ENCODE data around the gene SLC12A8.

The SLC12A8 gene, protein sequence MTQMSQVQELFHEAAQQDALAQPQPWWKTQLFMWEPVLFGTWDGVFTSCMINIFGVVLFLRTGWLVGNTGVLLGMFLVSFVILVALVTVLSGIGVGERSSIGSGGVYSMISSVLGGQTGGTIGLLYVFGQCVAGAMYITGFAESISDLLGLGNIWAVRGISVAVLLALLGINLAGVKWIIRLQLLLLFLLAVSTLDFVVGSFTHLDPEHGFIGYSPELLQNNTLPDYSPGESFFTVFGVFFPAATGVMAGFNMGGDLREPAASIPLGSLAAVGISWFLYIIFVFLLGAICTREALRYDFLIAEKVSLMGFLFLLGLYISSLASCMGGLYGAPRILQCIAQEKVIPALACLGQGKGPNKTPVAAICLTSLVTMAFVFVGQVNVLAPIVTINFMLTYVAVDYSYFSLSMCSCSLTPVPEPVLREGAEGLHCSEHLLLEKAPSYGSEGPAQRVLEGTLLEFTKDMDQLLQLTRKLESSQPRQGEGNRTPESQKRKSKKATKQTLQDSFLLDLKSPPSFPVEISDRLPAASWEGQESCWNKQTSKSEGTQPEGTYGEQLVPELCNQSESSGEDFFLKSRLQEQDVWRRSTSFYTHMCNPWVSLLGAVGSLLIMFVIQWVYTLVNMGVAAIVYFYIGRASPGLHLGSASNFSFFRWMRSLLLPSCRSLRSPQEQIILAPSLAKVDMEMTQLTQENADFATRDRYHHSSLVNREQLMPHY

DNA sequence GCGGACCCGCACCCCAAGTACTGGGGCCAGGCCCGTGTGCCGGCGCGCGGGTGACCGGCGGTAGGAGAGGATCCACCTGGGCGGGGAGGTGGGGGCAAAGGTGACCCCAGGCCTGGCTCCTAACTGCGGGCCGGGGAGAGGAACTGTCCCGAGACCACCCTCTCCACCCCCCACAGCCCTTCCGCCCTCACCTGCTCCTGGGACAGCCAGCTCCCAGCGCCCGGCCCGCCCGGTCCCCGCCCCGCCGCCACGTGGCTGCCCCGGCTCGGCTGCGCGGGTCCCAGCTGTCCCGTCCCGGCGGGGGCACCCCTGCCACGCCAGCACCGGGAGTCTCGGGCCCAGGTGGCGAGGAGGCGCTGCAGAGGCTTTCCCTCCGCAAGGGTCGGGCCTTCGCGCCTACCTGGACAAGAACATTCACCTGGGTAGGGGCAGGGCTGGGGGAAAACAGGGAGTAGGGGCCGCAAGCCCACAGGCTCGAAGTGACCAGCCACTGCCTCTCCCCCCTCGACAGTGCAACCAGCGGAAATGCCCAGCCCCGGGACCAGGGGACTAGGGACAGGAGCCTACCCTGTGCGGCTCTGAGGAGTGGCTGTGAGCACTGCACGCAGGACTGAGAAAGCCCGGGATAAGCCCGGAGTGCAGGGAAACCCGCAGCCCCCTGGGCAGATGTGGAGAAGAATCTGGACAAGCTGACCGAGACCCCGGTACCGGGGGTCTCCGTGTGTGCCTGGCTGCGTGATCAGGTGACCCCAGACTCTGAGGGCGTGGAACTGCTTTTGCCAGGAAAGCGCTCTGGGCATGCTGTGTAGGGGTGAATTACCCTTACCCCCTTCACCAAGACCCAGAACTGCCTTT lies at the start of gene SLC12A8:
TSS of gene SLC12A8 (minus strand) at position 240 of the 855 bp plus-strand sequence. CDS start 1,399 bp downstream, outside the sequence.
- DNase-seq (ENCODE audit: low read depth), result no peak

DNA sequence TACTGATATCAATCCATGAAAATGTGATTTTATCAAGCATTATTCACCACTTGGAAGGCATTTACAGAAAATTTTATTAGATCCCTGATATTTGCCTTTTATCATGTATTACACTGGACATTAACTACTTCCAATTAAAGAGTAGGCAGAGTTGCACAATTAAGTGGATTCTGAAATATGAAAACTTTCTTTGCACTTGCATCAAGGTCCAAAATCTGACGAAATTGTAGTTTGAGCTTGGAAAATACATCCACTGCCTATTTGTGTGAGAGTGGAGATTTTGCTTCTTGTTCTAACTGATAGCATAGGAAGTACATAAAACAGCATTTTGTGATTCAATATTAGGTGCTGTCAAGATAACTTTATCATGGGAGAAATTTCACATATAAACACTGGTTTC lies 49.6 kb upstream of the SLC12A8 start:
- no peak for DNase-seq (ENCODE audit: low read depth)

DNA sequence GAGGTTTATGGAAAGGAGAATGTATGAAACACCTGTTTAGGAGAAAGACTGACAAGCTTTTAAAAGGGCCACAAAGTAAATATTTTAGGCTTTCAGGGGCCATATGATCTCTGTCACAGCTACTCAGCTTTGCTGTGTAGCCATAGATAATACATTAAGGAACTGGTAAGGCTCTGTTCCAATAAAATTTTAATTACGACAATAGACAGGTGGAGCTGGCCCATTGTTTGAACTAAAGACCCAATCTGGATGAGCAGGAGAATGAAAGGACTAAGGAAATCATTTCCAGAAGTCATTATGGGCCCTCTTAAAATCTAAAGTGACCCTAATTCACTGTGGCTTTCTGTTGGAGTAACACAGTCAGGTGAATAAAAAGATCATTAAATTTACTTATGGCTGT lies 48.5 kb upstream of the SLC12A8 start:
- DNase-seq (ENCODE audit: low read depth), result no peak

DNA sequence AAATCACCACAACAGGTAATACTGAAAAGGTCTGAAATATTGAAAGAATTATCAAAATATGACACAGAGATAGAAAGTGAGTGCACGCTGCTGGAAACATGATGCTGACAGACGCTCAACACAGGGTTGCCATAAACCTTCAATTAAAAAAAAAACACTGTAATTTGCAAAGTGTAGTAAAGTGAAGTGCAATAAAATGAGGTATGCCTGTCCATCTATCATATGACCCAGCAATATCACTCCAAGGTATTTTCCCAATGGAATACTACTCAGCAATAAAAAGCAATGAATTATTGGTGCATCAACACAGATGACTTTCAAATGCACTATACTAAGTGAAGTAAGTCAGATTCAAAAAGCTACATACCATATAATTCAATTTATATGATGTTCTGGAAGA lies 47.6 kb upstream of the SLC12A8 start:
- DNase-seq (ENCODE audit: low read depth), result no peak

DNA sequence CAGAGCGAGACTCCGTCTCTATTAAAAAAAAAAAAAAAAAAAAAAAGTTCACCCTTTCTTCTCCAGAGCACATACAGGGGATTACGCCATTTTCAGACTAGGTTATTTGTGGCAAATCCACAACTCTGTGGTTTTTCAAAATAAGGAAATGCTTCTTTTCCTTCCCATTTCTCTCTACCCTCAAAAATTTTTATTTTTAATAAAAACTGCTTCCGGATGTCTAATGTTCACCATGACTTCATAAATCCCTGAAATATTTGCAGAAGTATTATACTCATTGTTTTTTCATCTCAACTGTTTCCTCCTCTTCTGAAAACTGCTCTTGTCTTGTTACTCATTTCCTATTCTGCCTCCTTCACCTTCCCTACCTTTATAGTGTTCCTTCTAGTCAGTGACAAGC lies 45.0 kb upstream of the SLC12A8 start:
- no peak for DNase-seq (ENCODE audit: low read depth)

DNA sequence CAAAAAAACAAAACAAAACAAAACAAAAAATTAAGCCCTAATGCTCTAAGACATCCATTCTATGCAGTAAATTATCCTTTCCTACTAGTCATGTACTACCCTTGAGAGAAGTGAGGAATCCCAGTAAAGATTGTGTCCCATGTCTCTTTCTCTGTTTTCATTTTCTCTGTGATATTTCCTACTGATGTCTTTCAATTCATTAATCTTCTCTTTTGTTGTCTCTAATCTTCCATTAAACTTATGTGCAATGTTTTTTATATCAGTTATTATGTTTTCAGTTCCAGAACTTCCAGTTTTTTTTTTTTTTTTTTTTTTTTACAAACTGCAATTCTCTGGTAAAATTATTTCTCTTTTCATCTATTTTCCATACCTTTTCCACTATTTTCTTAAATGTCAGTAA lies 44.1 kb upstream of the SLC12A8 start:
- no peak for DNase-seq (ENCODE audit: low read depth)

DNA sequence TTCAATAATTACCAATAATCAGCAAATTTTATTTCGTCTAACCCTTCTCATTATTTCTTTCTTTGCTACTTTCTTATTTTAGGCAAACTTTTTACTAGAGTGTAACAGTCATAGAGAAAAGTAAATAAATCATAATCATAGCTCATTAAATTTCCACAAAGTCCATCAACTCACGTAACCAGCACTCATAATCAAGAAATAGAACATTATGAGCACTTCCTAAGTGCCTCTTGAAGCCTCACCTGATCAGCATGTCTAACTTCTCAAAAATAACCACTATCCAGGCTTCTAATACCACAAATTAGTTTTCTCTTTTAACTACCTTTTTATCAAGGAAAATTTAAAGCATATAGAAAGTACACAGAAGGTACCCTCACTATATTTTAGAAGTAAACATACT lies 38.4 kb upstream of the SLC12A8 start:
- no peak for DNase-seq (ENCODE audit: low read depth)

DNA sequence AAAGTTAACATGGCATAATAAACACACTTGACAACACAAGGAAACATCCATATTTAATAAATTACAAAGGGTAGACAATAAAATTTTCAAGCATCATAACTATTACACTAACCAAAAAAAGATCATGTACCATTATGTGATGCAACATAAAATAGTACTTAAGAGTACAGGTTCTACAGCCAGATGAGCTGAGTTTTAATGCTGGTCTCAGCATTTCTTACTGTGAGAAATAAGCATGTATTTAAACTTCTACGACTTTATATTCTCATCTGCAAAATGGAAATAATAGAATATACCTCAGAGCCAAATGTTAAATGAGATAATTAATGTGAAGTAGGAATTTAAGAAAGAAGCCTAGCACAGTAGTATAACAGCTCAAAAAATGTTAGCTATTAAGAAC lies 33.7 kb upstream of the SLC12A8 start:
- no peak for DNase-seq (ENCODE audit: low read depth)

DNA sequence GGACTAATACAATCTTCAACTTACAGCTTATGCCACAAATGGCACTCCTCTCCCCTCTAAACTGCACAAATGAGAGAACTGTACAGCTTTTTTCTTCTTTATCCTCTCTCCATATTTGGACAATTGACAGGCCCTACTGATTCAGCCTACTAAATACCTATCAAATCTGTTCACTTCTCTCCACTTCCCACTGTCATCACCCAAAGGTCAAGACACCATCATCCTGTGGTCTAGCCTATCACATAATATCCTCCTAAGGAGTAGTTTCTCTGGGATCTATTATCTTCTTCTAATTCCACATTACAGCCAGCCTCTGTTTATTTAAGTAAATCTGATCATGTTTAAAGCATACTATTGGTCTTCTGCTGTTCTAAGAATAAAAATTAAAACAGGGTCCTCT lies 33.0 kb upstream of the SLC12A8 start:
- no peak for DNase-seq (ENCODE audit: low read depth)

DNA sequence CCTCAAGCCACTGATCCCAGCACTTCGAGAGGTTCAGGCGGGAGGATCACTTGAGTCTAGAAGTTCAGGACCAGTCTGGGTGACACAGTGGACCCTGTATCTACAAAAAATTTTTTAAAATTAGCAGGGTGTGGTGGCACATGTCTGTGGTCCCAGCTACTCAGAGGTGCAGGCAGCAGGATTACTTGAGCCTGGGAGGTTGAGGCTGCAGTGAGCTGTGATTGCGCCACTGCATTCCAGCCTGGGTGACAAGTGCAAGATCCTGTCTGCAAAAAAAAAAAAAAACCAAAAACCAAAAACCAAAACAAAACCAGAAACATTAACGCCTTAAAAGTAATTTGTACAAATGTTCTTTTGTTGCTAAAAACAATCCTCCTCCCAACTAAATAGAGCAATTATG lies 27.9 kb upstream of the SLC12A8 start:
- DNase-seq (ENCODE audit: low read depth), result no peak

DNA sequence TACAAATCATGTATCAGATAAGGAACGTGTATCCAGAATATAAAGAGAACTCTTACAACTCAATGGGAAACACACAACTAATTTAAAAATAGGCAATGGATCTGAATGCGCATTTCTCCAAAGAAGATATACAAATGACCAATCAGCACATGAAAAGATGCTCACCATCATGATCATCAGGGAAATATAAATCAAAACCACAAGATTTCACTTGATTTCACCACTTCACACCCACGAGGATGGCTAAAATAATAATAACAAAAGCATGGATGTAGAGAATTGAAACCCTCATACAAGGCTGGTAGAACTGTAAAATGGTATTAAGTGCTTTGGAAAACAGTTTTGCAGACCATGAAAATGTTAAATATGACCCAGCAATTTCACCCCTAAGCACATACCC lies 26.7 kb upstream of the SLC12A8 start:
- no peak for DNase-seq (ENCODE audit: low read depth)

DNA sequence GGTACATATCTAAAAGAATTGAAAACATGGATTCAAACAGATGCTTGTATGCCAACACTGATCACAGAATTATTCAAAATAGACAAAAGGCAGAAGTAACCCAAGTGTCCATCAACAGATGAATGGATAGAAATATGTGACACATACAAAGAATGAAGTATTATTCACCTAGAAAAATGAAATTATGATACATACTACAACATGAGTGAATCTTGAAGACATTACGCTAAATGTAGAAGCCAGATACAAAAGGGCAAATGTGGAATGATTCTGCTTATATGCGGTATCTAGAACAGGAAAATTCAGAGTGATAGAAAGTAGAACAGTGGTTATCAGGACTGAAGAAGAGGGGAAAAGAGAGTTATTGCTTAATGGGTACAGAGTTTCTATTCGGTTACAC lies 26.2 kb upstream of the SLC12A8 start:
- DNase-seq (ENCODE audit: low read depth), result no peak

DNA sequence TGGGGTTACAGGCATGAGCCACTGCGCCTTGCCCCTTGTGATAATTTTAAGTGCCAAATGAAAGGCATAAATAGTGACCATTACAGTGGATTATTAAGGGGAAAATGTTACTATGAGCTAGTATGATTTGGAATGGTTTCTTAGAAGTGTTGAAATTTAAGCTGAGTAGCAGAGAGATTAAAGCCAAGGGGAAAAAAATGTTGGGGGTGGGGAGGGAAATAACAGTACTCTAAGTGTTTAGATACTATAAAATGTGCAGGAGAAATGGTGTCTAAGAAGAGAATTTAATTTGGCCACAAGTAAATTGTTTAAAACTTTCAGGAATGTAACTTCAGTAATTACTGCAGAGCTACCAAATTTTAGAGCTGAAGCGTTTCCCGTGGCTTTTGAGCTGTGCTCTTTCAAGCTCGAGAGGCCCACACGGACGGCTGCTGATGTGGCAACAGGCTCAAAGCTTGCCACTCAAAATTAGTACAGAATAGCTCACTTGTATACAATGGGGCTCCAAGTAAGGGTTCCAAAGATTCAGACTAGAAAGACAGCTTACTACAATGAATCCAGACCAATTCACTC lies 23.9 kb upstream of the SLC12A8 start:
- DNase-seq (ENCODE audit: low read depth), result no peak

DNA sequence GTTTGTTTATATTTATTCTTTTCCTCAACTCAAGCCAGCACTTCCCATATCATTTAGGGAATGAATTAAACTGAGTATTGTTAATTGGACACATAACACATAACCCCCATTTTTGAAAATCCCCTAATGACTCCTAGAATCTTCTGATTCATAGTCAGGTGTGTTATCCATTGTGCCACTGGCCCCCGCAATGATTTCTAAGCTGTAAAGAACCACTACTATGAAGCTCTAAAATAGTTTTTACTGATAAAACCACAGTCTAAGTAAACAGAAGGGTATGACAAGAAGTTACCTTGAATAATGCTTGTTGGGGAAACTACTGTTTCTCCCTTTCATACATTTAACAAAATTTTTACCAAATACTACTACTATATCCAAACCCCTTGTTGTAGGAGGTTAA lies 22.3 kb upstream of the SLC12A8 start:
- no peak for DNase-seq (ENCODE audit: low read depth)

DNA sequence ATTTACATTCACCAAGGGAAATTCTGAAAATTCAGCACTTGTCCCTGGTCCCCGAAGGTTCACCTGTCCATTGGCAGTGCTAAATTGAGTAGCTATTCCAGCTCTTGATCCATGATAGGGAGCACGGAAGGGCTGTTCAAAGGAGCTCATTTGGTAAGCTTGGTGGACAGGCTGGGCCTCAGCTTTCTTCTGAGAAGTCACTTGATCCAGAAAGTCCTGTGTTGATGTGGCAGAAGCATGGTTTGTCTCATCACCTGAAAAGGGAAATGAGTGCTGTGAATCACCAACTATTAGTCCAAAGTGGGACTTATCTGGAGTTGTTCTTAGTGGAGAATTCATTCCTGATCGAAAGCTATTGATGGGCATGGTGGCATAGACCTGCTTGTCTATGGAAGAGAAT lies 19.9 kb upstream of the SLC12A8 start:
- DNase-seq (ENCODE audit: low read depth), result no peak

DNA sequence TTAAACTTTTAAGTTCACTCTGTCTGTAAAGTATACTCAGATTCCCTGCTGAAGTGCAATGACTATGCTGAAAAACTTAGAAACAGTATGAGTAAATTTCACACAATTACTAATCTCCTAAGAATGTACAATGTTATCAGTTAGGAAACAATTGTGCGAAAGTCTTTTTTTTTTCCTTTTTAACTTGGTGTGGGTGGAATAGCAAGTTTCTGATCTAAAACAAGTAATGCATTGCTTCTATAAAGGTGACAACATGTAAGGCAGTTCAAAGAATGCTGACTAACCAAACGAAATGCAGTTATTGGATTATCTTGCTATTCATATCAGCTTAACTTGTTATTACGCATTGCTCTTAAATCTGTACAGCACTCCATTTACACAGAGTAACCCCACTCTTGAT lies 19.3 kb upstream of the SLC12A8 start:
- DNase-seq (ENCODE audit: low read depth), result no peak

DNA sequence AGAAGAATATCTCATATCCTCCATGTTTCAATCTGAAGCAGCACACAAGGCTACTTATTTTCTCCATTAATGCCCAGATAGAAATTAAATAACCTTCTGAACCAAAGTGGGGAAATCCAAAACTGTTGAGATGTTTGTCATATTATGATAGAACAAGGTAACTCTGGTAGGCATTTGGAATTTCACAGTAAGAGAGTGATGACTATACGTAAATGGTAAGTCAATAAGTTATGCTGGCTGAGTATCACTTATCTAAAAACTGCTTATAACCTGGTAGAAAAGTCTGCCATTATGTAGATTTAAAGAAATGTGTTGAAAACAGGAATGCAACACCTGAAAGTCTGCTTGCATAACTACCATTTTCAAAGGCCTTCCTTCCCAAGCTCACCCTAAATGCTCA lies 17.2 kb upstream of the SLC12A8 start:
- no peak for DNase-seq (ENCODE audit: low read depth)

DNA sequence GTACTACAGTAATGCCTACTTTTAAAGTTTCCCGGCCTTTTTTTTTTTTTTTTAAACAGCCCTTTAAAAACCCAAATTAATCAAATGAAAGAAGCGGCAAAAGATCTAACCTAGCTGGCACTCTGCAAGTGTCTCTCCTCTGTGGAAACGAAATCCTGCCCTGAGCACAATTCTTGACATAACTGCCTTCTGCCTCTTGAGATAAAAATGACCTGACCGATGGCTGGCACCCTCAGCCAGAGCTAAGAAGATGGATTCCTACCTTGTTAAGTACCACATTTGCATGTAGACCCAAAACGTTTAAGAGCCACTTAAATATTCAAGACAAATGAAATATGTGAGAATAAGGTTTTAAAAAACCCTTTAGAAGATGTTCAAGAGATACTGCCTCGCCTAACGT lies 16.6 kb upstream of the SLC12A8 start:
- DNase-seq (ENCODE audit: low read depth), result no peak

DNA sequence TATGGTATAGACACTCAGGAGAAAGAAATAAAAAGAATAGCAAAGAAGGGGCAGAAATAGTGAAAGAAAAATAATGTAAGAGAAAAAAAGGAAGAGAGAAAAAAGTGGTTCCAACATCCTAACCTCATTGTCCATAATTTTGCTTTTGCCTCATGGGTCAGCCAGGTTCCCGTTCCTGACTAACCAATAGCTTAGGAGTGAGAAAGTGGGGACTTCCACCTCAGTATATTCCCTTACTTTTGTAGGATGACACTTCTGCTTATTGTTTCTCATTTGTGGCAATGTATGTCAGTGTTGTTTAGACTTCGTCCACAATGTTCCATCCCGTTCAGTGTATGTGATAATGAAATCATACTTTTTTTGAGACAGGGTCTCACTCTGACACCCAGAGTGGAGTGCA lies 9.3 kb upstream of the SLC12A8 start:
- no peak for DNase-seq (ENCODE audit: low read depth)

DNA sequence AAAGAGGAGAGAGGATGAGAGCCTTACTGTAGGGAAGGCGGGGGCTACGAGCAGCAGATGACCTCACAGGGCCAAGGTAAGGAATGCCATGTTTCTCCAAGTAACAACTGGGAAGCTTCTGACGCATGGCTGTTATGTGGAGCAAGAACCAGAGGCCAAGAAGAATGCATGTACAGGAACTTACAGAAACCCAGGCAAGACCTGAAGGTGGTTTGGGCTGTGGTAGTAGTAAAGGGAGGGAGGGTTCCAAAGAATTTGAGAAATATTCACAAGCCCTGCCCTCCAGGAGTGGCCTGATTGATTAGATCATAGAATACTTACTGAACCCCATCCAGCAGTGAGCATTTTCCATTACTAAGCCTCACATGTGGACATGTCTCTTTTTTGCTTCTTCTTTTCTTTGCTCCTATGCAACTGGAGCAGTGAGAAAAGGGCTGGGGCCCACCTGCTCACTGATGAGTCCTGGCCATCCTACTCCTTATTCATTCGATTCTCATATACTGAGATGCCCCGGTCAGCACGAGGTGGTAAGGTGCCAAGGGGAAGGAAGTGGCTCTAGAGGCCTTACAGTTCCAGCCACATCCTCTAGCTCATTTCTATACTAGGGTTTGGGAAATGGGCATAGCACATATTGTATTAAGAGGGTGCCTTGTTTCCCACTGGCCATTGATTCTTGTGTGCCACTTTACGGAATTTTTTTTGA lies 8.3 kb upstream of the SLC12A8 start:
- DNase-seq (ENCODE audit: low read depth), result no peak

DNA sequence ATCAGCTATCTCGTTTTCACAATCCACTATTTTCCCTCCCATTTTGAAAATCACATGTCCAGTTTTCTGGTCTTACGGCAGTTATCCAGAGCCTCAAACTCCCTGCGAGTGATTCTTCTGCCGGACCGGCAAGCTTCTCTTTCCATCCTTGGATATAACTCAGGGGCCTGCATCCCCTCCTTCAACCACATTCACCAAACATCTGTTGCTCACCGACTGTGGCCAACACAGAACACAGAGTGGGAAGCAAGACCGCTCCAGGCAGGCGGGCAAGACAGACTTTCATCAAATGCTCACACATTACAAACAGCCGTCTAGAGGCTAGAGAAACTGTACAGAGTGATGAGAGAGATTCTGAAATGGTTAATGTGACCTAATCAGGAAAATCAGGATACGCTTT lies 7.6 kb upstream of the SLC12A8 start:
- DNase-seq (ENCODE audit: low read depth), result no peak

DNA sequence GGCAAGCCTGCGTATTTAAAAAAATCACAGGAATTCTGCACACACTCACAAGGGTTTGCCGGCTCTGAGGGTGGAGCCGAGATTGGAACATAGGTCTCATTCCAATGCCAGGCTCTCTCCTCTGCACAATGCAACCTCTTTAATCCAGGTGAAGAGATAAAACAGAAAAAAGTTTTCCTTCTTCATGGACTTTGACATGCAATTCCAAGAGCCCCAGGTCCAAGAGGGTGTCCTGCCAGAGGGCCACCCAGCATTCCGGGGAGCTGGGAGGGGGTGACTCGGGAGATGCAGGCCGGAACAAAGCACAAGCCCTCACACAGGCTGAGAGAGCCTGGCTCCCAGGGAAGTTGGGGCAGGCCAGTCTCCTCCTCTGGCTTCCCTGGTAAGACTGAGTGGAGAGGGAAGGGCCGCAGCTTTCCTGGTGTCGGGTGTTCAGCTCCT lies 6.7 kb upstream of the SLC12A8 start:
- DNase-seq (ENCODE audit: low read depth), result no peak
